Superior temporal gyrus (tissue), 1 donor: Measurements from ENCODE around the gene NFE2L3.
"Not testable (repeated sequence)": the region's sequence is repeated elsewhere in the genome, so short reads cannot be mapped to it uniquely, and the experiment has no call there.

ENCODE experiments used
- DNase-seq: peaks from one replicate; pipeline ENCODE4 v3.0.0-alpha.2; 2016; ENCODE audit errors: extremely low spot score

The NFE2L3 gene

DNA sequence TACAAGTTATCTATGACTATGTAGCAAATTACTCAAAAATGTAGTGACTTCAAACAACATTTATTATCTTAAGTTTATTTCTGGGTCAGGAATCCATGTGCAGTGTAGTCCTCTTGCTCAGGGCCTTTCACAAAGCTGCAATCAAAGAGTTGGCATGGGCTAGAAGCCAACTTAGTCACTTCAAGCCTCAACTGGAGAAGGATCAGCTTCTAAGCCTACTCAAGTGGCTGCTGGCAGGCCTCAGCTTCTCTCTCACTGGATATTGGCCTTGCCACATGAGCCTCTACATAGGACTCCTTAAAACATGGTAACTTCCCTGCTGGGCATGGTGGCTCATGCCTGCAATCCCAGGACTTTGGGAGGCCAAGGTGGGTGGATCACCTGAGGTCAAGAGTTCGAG lies 5.0 kb upstream of the NFE2L3 start:
- DNase-seq, result no peak

DNA sequence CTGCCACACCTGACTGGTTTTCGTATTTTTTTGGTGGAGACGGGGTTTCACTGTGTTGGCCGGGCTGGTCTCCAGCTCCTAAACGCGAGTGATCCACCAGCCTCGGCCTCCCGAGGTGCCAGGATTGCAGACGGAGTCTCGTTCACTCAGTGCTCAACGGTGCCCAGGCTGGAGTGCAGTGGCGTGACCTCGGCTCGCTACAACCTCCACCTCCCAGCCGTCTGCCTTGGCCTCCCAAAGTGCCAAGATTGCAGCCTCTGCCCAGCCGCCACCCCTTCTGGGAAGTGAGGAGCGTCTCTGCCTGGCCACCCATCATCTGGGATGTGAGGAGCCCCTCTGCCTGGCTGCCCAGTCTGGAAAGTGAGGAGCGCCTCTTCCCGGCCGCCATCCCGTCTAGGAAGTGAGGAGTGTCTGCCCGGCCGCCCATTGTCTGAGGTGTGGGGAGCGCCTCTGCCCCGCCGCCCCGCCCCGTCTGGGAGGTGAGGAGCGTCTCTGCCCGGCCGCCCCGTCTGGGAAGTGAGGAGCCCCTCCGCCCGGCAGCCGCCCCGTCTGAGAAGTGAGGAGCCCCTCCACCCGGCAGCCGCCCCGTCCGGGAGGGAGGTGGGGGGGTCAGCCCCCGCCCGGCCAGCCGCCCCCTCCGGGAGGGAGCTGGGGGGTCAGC lies 4.2 kb upstream of the NFE2L3 start:
- not testable (repeated sequence) for DNase-seq

DNA sequence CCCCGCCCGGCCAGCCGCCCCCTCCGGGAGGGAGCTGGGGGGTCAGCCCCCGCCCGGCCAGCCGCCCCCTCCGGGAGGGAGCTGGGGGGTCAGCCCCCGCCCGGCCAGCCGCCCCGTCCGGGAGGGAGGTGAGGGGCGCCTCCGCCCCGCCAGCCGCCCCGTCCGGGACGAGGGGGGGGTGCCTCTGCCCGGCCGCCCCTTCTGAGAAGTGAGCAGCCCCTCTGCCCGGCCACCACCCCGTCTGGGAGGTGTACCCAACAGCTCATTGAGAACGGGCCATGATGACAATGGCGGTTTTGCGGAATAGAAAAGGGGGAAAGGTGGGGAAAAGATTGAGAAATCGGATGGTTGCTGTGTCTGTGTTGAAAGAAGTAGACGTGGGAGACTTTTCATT lies 3.7 kb upstream of the NFE2L3 start:
- DNase-seq, result not testable (repeated sequence)

DNA sequence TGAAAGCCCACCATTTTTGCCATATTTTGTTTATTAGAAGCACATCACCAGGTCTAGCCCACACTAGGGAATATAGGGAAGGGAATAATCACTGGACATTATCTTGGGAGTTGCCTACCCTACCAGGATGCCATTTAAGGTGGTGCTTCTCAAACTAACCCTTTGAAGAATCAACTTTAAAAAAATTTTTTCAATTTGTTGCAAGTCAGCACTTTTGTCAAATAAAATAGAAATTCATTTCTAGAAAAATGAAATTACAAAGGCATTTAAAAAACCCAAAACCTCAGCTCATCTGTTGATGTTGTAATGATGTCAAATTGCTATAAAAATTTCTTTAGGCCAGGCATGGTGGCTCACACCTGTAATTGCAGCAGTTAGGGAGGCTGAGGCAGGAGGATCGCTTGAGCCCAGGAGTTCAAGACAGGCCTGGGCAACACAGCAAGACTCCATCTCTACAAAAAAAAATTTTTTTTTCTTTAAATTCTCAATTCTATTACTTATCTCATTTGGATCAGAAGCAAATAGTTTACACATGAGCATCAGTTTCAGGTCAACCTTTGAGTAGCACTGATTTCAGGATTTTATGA lies 2.5 kb upstream of the NFE2L3 start:
- no peak for DNase-seq

DNA sequence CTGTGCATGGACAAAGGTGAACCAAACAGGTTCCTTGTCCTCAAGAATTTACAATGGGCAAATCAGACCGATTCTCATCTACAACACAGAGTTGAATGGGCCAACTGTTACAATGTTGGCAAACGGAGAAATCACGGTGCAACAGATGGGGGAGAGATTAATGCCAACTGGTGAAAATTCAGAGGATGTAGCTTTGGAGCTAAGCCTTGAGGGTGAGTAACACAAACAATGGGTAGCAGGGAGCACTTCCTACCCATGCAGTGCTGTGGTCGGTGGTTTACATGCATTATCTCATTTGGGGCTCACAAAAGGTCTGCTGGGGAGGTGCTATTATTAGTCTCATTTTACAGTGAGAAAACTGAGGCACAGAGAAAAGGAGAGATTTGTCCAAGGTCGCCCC lies 902 bp upstream of the NFE2L3 start:
- DNase-seq, result no peak

DNA sequence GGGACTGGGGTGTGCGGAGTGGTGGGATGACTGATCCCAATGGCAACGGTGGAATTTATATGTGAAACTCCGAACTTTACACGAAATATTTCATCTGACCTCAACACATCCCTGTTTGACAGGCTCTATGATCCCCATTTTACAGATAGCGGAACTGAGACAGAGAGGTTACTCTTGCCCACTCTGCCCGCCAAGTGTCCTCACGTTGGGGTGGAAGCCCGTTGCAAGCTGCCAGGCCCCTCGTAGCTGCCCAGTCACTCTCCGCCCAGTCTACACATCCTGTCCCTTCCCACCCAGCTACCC lies 397 bp upstream of the NFE2L3 start:
- no peak for DNase-seq

DNA sequence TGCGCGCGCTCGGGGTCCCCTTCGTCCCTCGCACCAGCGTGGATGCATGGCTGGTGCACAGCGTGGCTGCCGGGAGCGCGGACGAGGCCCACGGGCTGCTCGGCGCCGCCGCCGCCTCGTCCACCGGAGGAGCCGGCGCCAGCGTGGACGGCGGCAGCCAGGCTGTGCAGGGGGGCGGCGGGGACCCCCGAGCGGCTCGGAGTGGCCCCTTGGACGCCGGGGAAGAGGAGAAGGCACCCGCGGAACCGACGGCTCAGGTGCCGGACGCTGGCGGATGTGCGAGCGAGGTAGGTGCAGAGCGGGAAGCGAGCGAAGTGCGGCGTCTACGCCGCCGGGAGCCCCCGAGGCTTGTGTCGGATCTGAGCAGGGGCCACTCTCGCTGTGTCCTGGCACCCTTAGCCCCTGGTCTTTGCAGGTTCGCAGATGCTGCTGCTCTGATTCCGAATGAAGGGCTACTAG lies 813 bp downstream of the NFE2L3 start:
- DNase-seq, result not testable (repeated sequence)

DNA sequence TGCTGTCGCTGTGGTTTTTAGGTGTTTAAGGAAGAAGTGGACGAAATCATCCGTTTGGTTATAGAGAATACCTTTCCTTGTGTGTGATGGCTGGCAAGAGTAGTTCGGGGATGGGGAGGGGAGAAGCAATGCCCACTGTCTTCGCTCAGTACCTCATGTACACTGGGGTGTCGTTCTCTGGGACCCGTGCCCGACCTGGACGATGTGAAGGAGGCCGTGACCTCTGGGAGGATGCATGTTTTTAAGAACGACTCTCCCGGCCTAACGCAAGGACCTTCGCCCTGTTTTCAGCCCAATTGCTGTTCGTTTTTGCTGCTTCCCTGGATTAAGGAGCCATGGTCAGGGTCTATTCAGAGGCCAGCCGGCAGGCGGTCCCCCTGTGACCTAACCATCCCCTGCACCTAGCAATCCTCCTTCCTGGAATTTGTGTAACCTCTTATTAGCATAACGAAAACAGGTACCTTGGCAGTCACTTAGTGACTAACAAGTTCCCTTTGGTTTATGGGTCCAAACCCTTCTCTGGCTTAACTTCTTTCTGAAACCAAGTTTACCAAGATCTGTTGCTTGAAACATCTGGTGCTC lies 1.3 kb downstream of the NFE2L3 start:
- no peak for DNase-seq

DNA sequence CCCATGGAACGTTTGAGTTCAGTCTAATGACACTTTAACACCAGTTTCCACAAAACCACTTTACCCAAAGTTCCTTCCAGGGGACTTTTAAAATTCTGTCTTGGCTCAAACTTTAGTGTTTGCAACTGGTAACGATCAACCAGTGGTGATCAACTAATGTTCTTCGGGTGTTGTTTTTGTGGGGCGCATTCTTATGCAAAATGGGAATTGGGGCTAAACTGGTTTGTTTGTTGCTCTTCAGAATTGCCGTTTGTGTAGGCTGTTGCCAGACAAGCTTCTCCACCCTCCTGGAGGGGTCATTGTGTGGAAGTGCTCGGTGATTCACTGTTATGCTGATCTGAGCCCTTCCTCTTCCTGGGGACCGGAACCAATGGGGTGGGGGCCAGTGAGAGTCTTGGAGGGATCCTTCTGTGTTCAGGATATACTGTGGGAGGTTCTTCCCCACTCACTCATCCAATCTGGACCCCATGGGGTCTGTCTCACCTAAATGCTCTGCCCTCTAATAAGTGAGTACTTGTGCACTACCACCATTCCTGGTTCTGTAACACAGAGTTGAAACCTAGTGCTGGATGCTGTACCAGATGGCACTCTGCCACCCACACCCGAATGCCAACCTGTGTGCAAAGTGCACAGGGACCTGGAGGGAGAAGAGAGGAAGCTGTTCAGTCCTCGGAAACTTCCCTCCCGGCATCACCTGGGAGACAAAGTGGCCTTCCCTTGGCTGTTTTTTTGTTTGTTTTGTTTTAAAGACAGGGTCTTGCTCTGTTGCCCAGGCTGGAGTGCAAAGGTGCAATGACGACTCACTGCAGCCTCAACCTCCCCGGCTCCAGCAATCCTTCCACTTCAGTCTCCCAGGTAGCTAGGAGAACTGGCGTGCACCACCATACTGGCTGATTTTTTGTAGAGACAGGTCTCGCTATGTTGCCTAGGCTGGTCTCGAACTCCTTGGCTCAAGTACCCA lies 2.1 kb downstream of the NFE2L3 start:
- DNase-seq, result no peak

DNA sequence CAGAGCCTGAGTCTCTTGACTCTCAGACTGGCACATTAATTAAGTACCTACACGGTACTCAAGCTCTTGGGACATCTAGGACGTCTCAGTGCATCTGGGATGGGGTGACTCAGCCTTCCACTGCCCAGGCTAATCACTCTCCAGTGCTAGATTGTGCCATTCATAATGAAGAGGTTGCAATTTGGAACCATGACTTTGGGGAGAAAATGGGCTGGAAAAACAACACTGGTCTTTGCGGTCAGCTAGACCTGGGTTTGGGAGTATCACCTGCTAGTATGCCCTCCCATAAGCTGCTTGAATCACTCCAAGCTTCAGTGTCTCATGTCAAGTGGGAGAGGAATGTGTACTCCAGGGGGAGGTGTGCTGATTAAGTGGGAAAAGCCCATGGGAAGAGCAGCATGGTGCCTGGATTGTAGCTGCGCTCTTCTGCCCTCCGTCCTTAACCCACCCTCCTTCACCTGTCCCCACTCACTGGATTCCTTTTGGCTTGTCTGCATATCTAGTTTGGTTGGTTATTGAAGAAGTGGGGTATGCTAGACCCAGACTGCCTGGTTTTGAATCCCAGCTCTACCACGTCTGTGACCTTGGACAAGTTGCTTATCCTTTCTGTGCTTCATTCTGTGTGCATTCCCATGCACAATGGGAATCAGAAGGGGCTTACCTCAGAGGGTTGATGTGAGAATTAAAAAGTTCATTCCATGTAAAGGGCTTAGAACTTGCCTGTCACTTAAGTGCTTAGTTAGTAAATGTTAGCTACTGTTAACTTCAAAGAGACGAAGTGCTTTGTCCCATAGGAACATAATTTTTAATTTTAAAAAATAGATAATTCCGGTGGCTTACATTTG lies 3.8 kb downstream of the NFE2L3 start:
- no peak for DNase-seq

DNA sequence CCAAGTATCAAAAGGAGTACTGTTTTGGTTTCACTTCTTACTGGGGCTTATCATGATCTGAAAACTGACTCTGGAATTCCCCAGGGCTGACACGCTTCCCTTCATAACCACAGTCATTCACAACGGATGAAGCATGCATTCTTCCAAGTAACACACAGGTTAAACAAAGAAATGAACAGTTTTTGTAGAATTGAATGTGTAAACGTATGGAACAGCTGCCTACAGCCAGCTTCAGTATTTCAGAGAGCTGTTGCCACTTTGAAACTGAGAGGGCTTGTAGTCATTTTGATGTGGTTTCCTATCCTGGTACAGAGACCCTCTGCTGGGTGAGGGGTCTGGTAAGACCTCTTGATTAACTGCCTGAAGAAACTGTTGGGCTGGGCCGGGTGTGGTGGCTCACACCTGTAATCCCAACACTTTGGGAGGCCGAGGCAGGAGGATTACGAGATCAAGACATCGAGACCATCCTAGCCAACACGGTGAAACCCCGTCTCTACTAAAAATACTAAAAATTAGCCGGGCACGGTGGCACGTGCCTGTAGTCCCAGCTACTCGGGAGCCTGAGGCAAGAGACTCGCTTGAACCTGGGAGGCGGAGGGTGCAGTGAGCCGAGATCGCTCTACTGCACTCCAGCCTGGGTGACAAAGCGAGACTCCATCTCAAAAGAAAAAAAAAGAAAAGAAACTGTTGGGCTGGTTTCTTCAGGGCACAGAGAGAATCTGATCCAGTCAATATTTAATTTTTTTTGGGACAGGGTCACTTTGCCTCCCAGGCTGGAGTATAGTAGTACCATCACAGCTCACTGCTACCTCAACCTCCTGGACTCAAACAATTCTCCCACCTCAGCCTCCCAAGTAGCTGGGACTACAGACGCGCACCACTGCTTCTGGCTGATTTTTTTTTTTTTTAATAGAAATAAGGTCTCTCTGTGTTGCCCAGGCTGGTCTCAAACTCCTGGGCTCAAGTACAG lies 4.7 kb downstream of the NFE2L3 start:
- DNase-seq, result no peak

DNA sequence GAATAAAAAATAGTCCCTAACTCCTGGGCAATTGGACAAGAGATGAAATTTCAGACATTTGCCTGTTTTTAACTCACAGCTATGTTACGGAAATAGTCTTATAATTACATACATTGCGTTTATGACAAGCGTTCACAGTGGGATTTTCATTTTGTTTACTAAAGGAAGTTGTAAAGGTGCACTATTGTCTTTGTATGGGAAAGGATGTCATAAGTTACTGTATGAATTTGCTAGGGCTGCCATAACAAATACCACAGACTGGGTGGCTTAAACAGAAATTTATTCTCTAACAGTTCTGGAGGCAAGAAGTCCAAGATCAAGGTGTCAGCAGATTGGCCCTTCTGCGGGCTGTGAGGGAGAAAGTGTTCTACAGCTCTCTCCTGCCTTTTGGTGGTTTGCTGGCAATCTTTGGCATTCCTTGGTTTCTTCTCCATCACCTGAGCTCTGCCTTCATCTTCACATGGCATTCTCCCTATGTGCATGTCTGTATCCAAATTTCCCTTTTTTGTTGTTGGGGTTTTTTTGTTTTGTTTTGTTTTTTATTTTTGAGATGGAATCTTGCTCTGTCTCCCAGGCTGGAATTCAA lies 5.6 kb downstream of the NFE2L3 start:
- no peak for DNase-seq

DNA sequence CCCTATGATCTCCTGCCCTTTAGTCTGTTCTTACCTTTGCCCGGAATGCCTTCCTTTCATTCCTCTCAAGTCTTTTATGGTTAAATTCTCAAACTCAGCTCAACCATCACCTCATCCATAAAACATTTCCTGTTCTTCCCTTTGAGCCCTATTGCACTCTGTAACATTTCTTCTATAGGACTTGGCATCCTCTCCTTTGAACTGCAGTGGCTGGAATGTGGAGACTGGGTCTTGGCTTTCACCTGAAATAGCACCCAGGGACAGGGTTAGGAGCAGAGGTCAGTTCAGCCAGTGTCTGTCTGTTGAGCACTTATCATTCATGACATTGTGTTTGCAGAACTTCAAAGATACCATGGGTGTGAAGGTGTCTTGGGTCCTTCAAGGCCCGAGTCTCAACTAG lies 7.2 kb downstream of the NFE2L3 start:
- DNase-seq, result no peak

DNA sequence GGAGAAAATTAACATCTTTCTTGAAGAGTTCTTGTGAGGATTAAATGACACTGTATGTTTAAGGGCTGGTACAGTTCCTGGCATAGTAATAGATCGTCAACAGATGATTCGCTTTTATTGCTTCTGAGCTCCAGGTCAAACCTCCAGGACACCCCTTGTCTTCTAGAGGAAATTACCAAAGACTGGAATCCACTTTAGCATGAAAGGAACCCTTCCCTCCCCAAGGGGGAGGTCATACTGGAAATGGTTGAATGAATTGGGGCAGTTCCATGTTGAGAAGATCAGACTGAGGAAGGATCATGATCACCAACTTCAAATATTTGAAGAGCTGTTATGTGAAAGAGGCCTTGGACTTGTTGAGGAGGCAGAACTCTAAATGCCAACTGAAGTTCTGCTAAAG lies 8.9 kb downstream of the NFE2L3 start:
- no peak for DNase-seq

DNA sequence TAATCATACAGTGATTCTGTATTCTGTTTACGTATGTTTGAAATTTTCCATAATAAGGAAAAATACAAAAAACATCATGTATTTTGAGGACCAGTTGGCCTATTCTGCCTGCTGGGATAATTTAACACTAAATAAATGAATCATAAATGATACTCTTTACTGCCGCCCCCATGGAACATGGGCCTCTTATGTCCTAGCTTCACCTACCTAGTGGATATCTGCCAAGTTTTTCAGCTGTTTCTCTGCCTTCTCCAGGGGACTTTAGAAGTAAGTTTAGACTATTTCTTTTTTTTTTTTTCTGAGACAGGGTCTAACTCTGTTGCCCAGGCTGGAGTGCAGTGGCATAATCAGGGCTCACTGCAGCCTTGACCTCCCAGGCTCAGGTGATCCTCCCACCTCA lies 10.4 kb downstream of the NFE2L3 start:
- DNase-seq, result no peak

DNA sequence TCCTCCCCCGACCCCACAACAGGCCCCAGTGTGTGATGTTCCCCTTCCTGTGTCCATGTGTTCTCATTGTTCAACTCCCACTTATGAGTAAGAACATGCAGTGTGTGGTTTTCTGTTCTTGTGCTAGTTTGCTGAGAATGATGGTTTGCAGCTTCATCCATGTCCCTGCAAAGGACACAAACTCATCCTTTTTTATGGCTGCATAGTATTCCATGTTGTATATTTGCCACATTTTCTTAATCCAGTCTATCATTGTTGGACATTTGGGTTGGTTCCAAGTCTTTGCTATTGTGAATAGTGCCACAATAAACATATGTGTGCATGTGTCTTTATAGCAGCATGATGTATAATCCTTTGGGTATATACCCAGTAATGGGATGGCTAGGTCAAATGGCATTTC lies 11.8 kb downstream of the NFE2L3 start:
- not testable (repeated sequence) for DNase-seq

DNA sequence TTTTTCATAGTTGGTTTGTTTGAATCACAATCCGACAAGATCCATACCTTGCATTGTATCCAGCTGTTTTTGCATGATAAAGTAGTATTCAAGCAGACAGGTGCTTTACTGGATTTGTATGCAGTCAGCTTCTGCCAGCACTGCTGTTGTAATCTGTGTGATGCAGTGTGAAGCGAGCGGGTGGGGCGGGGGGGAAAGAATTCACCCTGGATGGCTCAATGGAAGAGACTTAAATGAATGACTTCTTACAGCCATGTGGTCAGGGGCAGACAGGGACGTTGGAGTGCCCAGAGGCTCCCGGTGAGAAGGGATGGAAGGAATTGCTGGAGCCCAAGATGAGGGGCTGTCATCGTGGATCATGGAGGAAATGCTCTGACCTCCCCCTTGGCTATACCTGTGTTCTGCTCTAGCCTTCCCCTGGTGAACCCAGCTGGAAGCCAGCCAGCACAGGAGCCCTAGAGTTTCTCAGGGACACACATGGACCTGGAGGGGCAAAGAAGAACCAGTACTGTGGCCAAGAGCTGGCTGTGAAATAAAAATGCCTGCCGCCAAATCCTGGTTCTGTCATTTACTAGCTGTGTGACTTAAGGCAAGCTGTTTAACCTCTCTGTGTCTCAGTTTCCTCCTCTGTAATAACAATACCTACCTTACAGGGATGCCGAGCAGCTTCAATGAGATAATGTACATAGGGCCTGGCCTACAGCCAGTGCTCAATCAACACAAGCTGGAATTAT lies 14.1 kb downstream of the NFE2L3 start:
- no peak for DNase-seq

DNA sequence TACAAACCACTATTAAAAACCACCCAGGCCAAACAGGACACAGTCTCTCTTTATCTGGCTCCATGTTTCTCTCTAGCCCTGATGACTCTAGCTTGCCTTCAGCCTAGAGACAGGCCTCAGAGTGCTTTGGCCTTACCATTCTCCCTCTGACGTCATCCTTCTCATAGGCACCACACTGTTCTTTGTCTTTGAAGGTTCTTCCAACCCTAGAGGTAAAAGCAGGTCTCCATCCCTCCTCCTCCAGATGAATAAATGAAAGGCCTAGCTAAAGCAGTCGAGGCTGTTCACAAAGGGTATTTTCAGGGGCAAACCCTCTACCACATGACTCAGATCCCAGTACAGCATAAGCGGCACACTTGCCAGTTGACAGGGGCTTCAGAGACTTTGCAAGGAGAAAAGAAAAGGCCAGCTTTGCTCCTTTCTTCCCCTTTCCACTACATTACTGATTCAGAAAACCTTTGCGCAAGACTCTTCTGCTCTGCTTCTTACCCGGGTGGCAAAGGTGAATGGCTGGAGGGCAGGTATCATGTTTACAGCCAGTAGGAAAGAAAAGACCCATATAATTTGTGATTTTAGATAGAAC lies 14.8 kb downstream of the NFE2L3 start:
- no peak for DNase-seq
